ELF-1 (cell line): ENCODE data around the gene TFAP2D.

ENCODE experiments used
- DNase-seq: peaks from one replicate; pipeline ENCODE4 v3.0.0-alpha.2; 2016; ENCODE audit warnings: low read depth, low spot score

TFAP2D gene

DNA sequence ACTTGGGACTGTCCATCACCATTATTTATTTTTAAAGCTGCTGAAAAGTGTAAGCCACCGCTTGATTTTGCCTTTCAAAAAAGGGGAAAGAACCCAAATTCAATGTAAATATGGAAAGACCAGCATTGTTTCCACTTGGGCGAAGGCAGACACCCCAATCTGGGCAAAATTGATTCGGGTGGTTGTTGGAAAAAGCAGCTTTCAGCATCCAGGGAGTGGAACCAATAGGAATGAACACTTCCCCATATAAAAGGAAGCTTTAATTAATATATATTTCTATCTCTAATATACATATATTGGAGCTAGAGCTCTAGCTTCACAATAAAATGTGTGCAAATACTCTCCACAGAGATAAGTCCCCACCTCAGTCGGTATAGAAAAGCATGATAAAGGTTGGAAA, at the start of gene TFAP2D:
Gene TFAP2D (plus strand): TSS at position 301 of the 400 bp plus-strand sequence. CDS start 530 bp downstream, outside the sequence.
- DNase-seq: no peak

DNA sequence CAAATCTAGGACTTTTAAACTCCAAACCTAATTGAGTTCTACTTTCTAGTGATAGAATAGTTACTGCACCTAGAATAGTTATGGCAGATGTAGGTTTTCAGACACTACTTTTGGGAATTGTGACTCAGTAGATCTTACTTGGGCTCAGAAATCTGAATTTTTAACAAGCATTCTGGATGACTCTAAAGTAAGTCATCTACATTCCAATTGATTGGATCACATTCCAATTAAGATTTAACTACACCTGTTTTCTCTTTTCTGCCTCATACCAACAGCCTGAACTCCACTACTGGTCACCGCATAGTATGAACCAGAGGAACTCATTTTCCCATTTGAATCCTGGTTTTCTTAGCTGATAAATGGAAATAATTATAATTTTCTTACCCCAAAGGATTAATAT, 49.5 kb upstream of the TFAP2D start:
- DNase-seq: no peak

DNA sequence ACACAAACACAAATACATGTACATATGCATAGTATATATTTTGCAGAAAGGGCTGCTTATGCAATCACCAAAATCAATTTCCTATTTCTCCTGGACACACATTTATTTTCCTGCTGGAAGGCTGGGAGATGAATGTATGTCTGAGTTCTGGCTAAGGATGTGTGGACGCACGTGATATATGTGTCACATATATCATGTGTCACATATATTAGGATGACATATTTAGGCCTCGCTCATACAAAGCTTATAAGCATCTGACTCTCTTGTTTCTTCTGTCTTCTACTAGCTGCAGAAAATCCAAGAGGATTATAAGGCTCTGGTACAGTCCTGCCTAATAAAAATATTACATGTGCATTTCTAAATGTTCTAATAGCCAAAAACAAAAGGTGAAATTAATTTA, 47.2 kb upstream of the TFAP2D start:
- DNase-seq: no peak

DNA sequence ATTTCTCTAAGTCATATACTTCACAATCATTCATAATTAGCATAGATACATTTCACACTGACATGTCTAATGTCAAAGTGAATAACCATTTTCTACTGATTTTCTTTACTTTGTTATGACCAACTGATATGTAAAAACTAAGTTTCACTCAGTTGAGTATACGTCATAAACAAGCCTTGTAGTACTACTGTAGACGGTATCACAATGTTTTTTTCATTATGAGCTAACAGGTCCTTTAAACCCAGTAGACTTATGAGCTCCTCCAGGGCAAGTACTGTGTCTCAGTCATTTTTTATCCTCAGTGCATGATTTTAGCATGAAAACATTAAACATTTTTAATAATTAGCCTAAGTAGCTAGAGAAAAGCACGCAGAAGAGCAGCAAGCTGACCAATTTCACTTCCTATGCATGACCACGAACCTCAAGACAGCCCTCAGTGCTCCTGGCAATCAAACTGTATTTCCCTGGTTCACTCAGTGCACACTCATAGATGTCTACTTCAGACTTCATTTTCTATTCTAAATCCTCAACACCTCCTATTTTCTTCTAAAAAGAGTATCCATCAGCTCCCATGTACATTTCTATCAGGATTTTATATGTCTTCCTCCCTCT, 32.0 kb upstream of the TFAP2D start:
- DNase-seq: no peak

DNA sequence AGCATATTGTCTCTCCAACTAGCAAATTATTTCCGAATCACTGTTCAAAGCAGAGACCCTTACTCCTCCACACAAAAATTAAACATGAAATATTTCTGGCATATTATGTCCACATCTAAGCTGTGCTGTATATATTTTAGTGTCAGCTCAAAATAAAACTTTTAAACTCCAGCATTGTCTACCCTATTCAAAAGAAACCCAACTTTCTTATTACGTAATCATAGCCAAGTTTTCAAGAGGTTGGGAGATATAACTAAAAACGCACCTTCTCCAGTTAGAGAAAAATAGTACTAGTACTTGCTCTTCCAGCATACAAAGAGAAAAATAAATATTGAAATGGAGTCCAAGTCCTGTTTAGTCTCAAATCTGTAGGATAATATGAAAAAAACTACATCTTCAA, 24.1 kb upstream of the TFAP2D start:
- no peak for DNase-seq

DNA sequence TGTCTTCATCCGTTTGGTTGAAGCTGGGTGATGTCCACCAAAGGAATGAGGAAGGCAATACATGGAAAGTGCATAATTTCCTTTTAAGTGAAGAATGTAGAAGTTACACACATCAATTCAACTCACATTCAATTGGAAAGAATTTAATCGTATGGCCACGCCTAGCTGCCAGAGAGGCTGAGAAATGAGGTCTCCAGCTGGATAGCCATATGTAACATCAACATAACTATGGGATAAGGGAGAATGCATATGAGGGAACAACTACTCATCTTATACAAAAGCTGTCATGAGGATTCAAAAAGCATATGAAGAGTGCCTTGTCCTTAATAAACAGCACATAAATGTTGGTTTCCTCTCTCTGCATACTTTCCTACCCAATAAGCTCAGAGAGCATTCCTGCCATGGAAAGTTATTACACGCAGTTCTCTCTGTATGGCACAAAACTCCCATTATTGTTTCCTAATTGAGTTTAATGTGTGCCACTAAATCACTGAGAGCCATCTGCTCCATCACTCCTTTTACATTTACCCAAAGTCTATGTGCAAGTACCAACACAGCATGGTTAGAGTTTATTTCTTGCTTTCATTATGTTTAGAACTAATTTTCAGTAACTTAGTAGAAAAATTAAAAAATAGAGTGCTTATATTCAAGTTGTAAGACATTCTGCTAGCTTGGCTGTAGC, 21.4 kb upstream of the TFAP2D start:
- no peak for DNase-seq

DNA sequence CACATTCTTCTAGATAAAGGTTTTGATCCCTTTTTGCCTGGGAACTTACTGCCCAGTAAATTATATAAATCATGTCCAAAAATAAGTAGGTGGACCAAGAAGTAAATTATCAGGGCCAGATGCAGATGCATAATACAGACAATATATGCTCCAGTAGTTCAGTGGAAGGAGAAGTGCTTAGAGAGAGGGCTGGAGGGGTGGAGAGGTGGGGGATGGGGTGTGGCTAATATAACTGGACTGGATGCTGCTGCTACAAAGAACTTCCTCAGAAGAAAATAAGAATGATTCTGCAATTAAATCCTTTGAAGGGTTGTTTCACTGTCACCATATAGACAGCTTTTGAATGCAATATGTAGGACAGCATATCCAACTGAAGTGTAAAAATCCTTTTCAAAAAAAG, 14.8 kb upstream of the TFAP2D start:
- no peak for DNase-seq

DNA sequence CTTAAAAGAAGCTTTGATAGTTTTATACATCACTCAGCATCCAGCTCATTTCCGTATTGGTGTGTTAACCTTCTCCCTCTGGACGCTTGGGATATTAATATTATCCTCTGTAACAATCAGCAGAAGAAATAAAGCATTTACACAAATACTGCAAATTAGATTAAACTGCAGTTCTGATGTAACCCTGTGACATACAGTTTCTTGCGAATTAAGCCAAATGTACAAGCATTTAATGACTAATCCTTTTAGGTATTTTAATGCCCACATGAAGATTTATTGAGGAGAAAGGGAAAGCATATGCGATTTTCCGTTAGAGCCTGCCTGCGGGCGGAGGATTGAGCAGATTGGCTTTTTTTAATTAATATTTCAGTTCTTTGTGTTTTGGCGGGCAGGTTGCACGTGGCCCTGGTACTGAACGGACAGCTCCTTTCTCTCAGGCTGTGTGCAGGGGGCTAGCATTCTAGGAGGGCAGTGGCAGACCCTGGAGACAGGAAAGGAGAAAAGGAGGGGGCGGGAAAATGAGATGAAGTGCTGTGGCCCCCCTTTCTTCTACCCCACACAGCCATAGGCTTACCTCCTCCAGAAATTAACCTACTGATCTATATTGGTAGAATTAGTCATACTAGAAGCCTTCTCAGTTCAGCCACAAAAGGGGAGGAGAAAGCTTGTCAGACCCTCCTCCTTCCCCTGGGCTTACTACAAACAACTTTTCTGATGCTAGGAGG, 14.1 kb upstream of the TFAP2D start:
- DNase-seq: no peak

DNA sequence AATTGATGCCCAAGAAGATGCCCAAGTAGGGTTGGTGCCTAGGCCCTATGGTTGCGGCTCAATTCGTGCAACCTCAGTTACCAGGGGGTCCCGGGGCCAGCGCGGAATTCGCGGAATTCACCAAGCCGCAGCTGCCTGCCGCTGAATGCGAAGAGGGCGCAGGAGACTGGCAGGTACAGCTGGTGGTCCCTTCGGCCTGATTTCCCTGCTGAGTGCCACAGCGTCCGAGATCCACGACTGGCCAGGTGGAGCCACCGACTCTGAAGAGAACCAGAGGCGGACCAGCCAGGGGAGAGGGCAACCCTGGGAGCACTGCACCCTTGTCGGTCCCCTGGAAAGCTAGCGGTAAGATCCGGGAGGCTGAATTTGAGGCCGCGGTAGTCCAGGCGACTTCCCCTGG, 6.8 kb upstream of the TFAP2D start:
- no peak for DNase-seq

DNA sequence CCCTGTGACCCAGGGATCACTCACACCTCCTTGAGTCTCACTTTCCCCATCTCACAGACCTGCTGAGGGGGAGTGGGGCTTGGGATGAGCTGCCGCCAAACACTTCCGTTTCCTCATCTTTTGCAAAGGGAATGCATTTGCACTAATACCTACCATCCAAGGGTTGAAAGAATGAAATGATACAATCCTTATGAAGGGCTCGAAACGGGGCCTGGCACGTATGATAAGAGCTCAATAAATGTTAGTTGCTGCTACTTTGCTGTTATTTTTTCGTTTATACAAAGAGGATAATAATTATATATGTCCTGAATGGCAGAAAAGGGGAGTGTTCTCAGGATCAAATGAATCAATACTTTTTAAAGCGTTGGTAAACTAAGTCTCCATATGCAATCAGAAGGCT, 6.1 kb upstream of the TFAP2D start:
- DNase-seq: no peak

DNA sequence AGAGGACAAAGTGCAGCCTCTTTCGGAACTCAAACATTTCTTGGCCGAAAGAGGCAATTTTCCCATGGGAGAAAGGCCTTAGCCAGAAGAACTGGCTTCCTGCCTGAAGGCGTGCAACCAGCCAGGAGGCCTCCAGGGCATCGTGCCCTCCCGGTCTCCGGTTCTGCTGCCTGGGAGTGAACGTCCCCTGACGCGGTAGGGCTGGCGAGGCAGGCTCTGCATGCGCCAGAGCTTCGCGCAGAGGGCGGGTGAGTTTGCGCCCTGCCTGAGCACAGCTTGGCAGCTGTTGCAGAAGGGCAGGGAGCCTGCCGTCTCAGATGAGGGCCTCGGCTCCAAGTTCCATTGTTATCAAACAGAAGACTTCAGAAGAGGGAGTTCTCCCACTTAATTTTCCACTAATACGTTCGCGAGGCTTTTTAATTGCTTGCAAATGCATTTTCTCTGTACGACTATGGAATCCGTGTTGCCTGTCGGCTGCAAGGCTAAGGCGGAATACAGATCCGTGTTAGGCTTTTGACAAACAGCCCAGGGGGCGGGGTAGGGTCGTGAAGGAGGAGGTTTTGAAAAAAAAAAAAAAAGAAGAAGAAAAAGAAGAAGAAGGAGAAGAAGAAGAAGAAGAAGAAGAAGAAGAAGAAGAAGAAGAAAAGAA, 5.5 kb upstream of the TFAP2D start:
- peak; percentile 53 for DNase-seq

DNA sequence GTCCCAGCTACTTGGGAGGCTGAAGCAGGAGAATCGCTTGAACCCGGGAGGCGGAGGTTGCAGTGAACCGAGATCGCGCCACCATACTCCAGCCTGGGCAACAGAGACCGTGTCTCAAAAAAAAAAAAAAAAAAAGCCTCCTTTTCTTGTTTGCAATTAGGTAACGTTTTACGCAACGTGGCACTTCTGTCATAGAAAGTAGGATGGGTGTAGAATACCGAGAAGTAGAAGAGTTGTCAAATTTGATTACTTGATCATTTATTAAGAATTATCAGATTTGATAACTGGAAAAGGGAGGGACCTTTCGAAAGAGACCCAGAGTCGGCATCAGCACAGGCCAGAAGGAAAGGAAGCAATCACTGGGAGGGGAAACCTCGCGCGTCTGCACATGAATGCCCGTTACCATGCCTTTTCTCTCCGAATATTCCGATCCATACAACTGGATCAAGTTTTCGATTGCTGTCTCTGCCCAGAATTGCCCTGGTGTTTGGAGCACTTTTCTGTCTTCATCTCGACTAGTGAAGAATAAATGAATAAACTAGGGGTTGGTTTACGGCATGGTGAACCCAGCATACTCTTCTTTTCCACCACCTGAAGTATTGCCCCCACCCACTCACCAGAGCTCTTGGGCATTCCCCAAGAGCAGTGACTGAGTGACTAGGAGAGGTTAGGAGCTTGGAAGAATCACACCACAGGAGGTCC, 4.5 kb upstream of the TFAP2D start:
- no peak for DNase-seq

DNA sequence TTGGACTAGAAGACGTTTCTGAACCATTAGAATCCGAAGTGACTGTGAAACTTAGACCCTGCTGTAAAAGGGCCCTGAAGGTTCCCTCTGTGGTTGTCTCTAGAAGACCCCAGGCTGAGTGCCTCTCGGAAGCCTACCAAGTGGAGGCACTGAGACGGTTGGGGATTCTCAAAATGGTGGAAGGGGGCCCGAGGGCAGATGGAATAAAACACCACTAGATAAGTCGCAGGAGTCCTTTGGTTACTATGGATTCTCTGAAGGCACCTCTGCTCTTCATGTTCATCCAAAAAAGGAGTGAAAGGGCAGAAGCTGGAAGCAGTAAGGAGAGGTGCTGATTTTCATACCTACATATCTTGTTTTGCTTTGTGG, 4.0 kb upstream of the TFAP2D start:
- no peak for DNase-seq

DNA sequence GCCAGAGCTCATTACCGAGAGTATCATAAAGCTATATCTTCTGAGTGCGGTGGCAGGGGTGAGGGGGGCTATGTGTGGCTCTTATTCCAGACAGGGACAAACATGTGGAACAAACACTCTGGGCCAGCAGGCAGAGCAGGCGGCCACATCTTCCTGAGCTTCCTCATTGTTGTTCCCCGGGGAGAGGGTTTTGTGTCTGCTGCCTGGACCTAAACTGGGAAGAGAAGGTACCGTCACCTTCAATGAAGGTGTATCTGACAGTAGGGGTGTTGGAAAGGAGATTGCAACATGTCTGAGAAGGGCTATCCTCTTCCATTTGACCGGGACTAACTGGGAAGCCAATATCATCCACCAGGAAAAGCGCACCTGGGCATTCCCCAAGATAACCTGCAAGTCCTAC, 1.6 kb upstream of the TFAP2D start:
- DNase-seq: no peak

DNA sequence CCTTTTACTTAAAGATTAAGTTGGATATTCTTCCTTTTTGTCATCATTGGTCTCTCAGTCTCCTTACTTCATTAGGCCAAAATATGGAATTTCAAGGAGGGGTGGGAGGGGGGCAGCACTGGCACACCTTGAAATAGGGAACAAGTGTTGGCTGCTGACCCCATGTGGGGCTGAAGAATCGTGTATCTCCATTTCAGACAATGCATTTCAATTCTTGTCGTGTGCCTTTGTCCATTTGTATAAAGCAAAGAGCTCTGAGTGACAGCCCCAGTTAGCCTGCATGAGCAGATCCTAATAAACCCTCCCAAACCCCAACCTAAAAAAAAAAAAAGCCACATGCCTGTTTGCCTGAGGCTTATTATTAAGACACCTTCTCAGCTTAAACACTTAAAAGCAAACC, 1.0 kb upstream of the TFAP2D start:
- no peak for DNase-seq

DNA sequence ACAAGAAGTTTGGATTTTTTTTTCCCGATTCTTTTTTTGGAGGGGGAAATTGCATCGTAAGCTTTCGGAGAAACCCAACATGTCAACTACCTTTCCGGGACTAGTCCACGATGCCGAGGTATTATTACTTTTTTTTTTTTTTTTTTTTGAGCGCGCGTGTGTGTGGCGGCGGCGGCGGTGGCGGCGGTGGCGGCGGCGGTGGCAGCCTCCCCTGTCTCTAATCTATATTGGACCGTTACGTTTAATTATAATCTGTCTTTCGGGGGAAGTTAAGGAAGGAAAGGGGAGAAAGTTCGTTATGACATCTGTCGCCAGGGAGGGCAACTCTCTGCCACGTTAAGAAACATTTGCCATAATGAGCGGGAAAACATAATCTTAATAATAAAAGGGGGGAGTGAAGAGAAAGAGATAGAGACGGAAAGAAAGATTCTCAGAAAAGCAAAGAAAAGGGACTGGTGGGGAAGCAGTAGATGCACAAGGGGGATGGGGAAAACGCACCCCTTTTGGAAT, 706 bp downstream of the TFAP2D start:
- no peak for DNase-seq

DNA sequence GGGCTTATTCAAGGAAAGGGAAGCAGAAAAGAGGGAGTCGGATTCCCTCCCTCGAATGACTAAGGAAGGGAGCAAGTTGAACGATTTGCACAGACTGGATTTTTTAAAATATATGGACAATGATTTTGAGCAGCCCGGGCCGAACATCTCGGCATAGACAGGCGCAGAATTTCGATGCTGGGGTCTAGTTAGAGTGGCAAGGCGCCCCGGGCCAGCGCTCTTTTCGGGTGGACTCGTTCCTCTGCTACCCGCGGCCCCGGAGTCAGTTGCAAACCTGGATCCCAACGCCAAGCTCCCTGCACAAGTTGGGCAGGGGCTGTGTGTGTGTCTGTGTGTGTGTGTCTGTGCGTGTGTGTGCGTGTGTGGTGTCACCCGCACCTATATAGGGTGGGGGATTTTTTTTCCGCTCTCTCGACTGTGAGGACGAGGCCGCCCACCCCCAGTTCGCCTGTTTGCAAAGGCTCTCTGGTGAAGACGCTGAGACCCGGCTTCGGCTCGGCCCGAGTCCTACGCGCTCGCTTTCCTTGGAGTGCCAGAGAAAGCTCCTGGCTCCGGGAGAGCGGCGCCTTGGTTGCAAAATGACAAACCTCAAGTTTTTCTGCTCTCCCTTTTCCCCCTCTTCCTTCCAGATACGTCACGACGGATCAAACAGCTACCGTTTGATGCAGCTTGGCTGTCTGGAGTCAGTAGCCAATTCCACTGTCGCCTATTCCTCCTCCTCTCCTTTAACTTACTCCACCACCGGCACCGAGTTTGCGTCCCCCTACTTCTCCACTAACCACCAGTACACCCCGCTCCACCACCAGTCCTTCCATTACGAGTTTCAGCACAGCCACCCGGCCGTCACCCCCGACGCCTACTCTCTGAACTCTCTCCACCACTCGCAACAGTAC, 1.4 kb downstream of the TFAP2D start:
- DNase-seq: peak; percentile 58

DNA sequence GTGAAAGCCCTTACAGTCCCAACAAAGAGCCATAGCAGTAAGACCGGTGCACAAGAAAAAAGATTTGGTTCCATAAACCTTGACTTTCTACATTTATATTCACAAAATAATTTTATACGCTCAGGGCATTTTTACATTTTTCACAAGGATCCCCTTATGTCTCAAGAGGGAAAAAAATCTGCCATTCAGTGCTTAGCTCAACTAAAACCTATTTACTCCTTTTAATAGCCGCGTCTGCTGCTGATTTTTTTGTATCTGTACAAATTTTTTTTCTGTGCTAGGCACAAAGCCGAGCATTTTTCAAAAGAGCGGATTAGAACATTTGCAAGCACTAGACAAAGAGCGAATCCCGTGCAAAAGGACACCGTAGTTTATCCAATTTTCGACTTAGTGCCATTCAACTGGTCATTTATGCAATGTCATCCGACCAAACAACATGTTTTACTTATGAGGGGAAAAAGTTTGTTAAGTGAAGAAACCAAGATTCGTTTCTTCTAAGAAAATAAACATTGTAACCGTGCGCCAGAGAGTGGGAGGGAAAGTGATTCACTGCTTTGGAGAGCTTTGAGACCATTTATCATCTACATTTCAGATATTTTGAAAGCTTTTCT, 3.7 kb downstream of the TFAP2D start:
- DNase-seq: no peak

DNA sequence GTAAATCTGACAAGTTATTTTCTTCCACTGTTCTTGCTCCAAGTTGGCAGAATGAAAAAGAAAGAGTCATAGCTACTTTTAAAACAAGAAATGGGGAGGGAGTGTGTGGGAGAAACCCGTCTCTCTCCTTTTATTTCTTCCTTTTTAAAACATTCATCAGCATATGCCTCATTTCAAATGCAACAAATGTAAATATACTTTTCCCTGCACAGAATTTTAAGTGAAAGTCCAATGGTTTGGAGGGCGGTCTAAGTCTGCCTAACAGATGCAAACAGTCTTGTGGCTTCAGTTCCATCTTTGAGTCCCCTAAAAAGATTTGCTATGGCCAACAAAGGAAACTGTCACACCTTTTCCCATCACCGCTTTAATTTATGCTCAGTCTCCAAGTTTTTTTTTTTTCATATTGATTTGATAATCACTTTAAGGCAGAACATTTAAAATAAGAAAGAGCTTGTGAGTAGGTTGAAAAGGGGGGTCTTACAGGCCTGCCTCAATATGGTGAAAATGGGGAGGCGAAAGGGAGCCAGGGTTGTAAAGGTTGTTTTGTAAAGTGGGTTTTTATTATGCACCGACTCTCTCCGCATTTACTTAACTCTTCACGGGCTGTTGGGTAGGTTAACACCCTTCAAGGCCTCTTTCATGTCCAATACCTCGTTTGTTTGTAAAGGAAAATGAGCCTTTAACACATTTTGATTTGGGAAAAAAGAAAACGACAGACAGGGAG, 4.6 kb downstream of the TFAP2D start:
- DNase-seq: no peak

DNA sequence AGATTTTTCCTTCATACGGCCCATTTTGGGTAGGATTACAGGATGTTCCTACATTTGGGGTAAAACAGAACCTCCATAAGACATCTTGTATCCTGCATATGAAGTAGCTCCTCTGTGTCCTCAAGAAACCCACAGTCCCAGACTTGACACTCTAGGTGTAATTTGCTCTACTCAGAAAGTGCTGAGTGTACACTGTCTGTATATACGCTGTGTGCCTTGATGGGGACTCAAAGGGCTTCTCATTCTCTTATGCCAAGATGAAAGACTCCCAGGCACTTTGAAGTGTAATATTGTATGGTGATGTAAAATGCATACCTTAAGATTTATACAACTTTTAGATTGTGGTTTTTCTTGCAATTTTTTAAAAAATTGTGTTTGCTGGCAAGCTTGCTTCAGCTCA, 5.2 kb downstream of the TFAP2D start:
- no peak for DNase-seq
